Activated T-helper 17 cell treated with anti-CD3 and anti-CD28 coated beads, Interleukin-2, amount 50 U/mL, for 72 hours (primary cell): ENCODE results near the gene SMIM38. TPM values are rescaled to one million over a fixed set of nuclear protein-coding genes. Genes with fewer than 3 reads are reported as not detected.
"Not testable (repeated sequence)": the region's sequence is repeated elsewhere in the genome, so short reads cannot be mapped to it uniquely, and the experiment has no call there.

Experiments used
- ATAC-seq: fragments of 150-1000 bp; cut with Tn5 transposase; replicated peaks from 2 replicates; pipeline ENCODE4 v1.10.0; 2021; ENCODE audit warnings: mild to moderate bottlenecking, moderate library complexity
- H3K27ac Mint-ChIP-seq: one replicate; pipeline ENCODE4 v1.8.0; 2022; ENCODE audit warnings: mixed read lengths
- H3K27me3 Mint-ChIP-seq: one replicate; pipeline ENCODE4 v1.8.0; 2022; ENCODE audit warnings: mixed read lengths
- H3K36me3 Mint-ChIP-seq: one replicate; pipeline ENCODE4 v1.8.0; 2022; ENCODE audit warnings: low read depth, mild to moderate bottlenecking, mixed read lengths
- H3K4me1 Mint-ChIP-seq: one replicate; pipeline ENCODE4 v1.8.0; 2022; ENCODE audit warnings: mixed read lengths
- H3K4me3 Mint-ChIP-seq: one replicate; pipeline ENCODE4 v1.8.0; 2022; ENCODE audit warnings: mild to moderate bottlenecking, mixed read lengths
- H3K9me3 Mint-ChIP-seq: one replicate; pipeline ENCODE4 v1.8.0; 2022; ENCODE audit warnings: mixed read lengths
- total RNA-seq, 2 donors: library from RNA; stranded (reverse); gene quantifications; one replicate each; pipeline ENCODE4 v1.2.3, GENCODE V29; 2022

The SMIM38 gene
- total RNA-seq, 2 donors from 2014 or later = 0.26 to 4.7 TPM

GRCh38 chr11:69127884-69128283, 27.9 kb upstream of the SMIM38 start:
- H3K27ac Mint-ChIP-seq = no peak overlapping the region
- no peak overlapping the region for H3K4me3 Mint-ChIP-seq
- no peak for ATAC-seq
- no peaks in the 10 kb centered on the region for H3K27me3 Mint-ChIP-seq
- peaks cover 4% of the 10 kb centered on the region for H3K9me3 Mint-ChIP-seq
- H3K36me3 Mint-ChIP-seq = no peaks in the 10 kb centered on the region
- peaks cover 8% of the 10 kb centered on the region for H3K4me1 Mint-ChIP-seq

DNA sequence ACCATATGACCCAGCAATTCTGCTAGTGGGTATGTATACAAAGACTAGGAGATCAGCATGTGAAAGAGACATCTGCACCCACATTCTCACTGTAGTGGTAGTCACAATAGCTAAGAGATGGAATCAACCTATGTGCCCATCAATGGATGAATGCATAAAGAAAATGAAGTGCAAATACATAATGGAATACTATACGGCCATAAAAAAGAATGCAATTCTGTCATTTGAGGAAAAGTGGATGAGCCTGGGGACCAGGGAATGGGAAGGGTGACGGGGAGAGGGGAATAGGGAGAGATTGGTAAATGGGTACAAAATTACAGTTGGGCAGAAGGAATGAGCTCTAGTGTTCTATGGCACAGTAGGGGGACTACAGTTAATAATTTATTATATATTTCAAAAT, 26.7 kb upstream of the SMIM38 start:
- Mint-ChIP-seq H3K9me3 (peaks cover 8% of the 10 kb centered on the region), H3K27me3 (no peaks in the 10 kb centered on the region), H3K4me1 (peaks cover 8% of the 10 kb centered on the region), H3K4me3 (no peak overlapping the region), H3K27ac (no peak overlapping the region), H3K36me3 (no peaks in the 10 kb centered on the region)
- ATAC-seq = no peak

- H3K27ac Mint-ChIP-seq = no peak overlapping the region
- peaks cover 8% of the 10 kb centered on the region for H3K9me3 Mint-ChIP-seq
- H3K4me3 Mint-ChIP-seq = no peak overlapping the region
- peaks cover 5% of the 10 kb centered on the region for H3K4me1 Mint-ChIP-seq
- ATAC-seq = no peak
- no peaks in the 10 kb centered on the region for H3K27me3 Mint-ChIP-seq
- H3K36me3 Mint-ChIP-seq = no peaks in the 10 kb centered on the region
These were observed 26.1 kb upstream of the SMIM38 start for GRCh38 chr11:69129647-69130046.

- ATAC-seq = no peak
- Mint-ChIP-seq H3K4me1 (peaks cover 5% of the 10 kb centered on the region), H3K9me3 (peaks cover 8% of the 10 kb centered on the region), H3K27ac (no peak overlapping the region), H3K4me3 (no peak overlapping the region), H3K36me3 (no peaks in the 10 kb centered on the region), H3K27me3 (no peaks in the 10 kb centered on the region)
These were observed 25.1 kb upstream of the SMIM38 start for GRCh38 chr11:69130654-69131053.

DNA sequence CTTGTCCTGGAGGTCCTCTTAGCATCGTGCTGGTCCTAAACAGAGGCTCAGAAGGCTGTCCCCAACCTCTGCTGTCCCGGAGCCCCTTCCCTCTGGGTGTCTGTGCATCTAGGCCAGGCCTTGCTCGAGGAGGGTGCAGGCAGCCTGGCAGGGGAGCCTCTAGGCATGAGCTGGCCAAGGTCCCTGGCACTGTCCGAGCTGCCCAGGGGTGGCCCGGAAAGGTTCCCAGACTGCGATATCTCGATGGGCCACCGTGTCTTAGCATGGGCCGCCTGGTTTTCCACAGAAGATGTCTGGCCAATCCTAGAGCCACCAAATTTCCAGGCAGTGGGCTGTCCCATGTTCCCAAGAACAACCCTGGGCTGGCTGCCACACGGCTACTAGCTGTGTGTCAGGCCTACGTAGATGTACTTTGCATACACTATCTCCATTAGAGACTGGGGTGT, 24.6 kb upstream of the SMIM38 start:
- H3K36me3 Mint-ChIP-seq = no peaks in the 10 kb centered on the region
- peaks cover 8% of the 10 kb centered on the region for H3K4me1 Mint-ChIP-seq
- H3K9me3 Mint-ChIP-seq = peaks cover 8% of the 10 kb centered on the region
- H3K27me3 Mint-ChIP-seq = no peaks in the 10 kb centered on the region
- ATAC-seq = no peak
- H3K27ac Mint-ChIP-seq = no peak overlapping the region
- H3K4me3 Mint-ChIP-seq = no peak overlapping the region

DNA sequence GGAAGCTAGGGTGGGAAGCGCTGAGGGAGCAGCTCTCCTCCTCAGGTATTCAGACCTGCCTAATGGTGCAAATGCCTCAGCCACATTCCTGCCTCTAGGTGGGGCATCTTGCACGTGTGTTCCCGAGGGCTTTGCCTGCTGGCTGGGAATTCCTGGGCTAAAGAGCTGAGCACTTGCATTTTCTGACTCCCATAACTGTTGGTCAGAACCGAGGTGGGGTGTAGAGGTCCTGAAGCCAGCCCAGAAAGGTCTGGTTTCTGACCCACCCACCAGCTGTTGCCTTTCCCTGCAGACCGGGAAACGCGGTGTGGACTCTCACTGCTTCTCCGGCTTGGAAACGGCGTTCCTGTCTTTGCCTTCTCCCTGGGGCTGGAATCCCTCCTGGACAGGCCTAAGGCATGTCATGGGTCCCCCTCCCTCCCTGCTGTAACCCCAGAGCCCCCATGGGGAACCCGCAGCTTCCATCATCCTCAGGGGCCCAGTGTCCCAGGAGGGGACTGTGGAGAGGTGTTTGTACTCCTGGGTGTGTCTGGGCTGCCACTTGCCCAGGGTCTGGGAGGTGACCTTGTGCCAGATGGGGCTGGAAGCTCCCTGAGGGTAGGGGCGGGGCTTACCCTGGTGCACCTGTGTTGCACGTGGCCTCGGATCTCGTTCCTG, 24.0 kb upstream of the SMIM38 start:
- no peaks in the 10 kb centered on the region for H3K27me3 Mint-ChIP-seq
- no peak overlapping the region for H3K4me3 Mint-ChIP-seq
- peaks cover 8% of the 10 kb centered on the region for H3K9me3 Mint-ChIP-seq
- no peaks in the 10 kb centered on the region for H3K36me3 Mint-ChIP-seq
- peaks cover 11% of the 10 kb centered on the region for H3K4me1 Mint-ChIP-seq
- no peak for ATAC-seq
- no peak overlapping the region for H3K27ac Mint-ChIP-seq

- ATAC-seq = no peak
- Mint-ChIP-seq H3K4me3 (no peak overlapping the region), H3K4me1 (peaks cover 11% of the 10 kb centered on the region), H3K27ac (no peak overlapping the region), H3K9me3 (peaks cover 8% of the 10 kb centered on the region), H3K36me3 (no peaks in the 10 kb centered on the region), H3K27me3 (no peaks in the 10 kb centered on the region)
These were observed 23.4 kb upstream of the SMIM38 start for GRCh38 chr11:69132301-69132670.

DNA sequence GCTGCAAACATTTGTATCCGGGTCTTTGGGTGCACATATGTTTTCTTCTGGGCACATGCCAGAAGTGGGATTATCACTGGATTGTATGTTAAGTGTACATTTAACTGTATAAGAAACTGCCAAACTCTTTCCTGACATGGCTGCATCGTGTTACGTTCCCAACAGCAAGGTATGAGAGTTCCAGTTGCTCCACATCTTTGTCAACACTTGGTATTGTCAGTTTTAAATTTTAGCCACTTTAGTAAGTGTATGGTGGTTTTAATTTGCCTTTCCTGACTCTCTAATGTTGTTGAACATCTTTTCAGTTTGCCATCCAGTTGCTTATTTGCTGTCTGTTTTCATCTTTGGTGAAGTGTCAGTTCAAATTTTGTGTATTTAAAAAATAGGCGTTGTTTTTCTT, 22.5 kb upstream of the SMIM38 start:
- Mint-ChIP-seq H3K27ac (no peak overlapping the region), H3K36me3 (no peaks in the 10 kb centered on the region), H3K27me3 (no peaks in the 10 kb centered on the region), H3K4me3 (no peak overlapping the region), H3K9me3 (peaks cover 8% of the 10 kb centered on the region), H3K4me1 (peaks cover 11% of the 10 kb centered on the region)
- no peak for ATAC-seq

DNA sequence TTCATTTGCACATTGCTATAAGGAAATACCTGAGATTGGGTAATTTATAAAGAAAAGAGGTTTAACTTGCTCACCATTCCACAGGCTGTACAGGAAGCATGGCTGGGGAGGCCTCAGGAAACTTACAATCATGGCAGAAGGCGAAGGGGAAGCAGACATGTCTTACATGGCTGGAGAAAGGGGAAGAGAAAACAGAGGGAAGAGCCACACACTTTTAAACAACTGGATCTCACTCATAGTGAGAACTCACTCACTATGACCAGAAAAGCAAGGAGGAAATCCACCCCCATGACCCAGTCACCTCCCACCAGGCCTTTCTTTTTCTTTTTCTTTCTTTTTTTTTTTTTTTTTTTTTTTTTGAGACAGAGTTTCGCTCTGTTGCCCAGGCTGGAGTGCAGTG, 21.6 kb upstream of the SMIM38 start:
- H3K36me3 Mint-ChIP-seq, H3K27me3 Mint-ChIP-seq, H3K9me3 Mint-ChIP-seq, H3K4me3 Mint-ChIP-seq, H3K27ac Mint-ChIP-seq: not testable (repeated sequence)
- H3K4me1 Mint-ChIP-seq = peaks cover 11% of the 10 kb centered on the region
- peak; percentile 74 for ATAC-seq

DNA sequence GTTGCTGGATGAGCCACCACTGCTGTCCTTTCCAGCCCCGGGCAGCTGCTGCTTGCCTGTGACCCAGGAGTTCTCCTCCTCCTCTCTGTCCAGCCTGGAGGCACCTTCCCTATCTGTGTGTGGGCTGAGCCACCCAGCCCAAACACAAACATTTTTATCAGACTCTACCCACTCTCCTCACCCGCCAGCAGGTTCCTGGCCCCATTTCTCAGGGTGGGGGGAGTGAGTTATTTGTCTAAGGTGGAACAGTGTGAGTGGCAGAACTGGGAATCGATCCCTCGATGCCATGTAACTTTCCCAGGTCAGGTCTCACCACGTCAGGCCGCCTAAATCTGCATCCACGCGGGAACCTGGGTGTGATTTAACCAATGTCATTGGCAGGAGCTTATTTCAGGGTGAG, 20.8 kb upstream of the SMIM38 start:
- Mint-ChIP-seq H3K9me3 (peaks cover 4% of the 10 kb centered on the region), H3K27ac (no peak overlapping the region), H3K4me1 (peaks cover 11% of the 10 kb centered on the region), H3K36me3 (no peaks in the 10 kb centered on the region), H3K27me3 (no peaks in the 10 kb centered on the region), H3K4me3 (no peak overlapping the region)
- ATAC-seq = no peak

GRCh38 chr11:69135420-69136363, 20.0 kb upstream of the SMIM38 start:
- peak; percentile 80 for ATAC-seq
- Mint-ChIP-seq H3K4me3 (peak overlapping the region; percentile 21), H3K27me3 (no peaks in the 10 kb centered on the region), H3K36me3 (no peaks in the 10 kb centered on the region), H3K4me1 (peaks cover 11% of the 10 kb centered on the region), H3K27ac (peak overlapping the region; percentile 63), H3K9me3 (peaks cover 4% of the 10 kb centered on the region)

- ATAC-seq = no peak
- H3K4me3 Mint-ChIP-seq = peak overlapping the region; percentile 21
- peaks cover 11% of the 10 kb centered on the region for H3K4me1 Mint-ChIP-seq
- no peaks in the 10 kb centered on the region for H3K27me3 Mint-ChIP-seq
- H3K36me3 Mint-ChIP-seq = no peaks in the 10 kb centered on the region
- peak overlapping the region; percentile 63 for H3K27ac Mint-ChIP-seq
- H3K9me3 Mint-ChIP-seq = peaks cover 4% of the 10 kb centered on the region
These were observed 19.3 kb upstream of the SMIM38 start for GRCh38 chr11:69136471-69136870.

DNA sequence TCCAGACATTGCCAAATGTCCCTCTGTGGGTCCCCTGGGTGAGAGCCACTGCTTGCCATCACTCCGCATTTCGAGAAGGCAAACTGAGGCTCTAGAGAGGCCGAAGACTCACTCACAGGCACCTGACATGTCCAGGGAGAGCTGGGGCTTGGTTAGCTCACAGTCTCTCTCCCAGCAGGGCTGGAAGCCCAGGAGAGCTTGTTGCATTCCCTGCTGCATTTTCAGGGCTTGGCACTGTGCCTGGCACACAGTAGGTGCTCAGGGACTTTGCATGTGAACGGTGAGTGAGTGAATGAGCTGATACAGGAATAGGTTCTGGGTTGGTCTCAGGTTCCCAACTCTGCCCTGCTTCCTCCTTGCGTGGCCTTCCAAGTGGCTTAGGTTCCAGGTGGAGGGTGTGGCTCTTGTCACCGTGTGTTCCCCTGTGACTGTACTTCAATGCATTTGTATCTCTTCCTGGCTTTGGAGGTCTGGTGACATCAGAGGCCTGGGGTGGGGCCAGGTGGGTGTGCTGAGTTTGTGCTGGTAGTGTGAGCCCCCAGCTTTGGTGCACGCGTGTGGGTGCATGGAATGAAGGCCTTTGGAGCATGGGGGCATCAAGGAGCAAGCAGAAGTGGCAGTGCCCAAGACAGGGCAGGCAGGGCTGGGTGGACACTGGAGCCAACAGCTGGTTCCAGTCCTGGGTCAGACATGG, 18.4 kb upstream of the SMIM38 start:
- H3K4me1 Mint-ChIP-seq = peaks cover 11% of the 10 kb centered on the region
- no peaks in the 10 kb centered on the region for H3K27me3 Mint-ChIP-seq
- no peak overlapping the region for H3K4me3 Mint-ChIP-seq
- peaks cover 4% of the 10 kb centered on the region for H3K9me3 Mint-ChIP-seq
- H3K36me3 Mint-ChIP-seq = no peaks in the 10 kb centered on the region
- ATAC-seq = no peak
- no peak overlapping the region for H3K27ac Mint-ChIP-seq

DNA sequence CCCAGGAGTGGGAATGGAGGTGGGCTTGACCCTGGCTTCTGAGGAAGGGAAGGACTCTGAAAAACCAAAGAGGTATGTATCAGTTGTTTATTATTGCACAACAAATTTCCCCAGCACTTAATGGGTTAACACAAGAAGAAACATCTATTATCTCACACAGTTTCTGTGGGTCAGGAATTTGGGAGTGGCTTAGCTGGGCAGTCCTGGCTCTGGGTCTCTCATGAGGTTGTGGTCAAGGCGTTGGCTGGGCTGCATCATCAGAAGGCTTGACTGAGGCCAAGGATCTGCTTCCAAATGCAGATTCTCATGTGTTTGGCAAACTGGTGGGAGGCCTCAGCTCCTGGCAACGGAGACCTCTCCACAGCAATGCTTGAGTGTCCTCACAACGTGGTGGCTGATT, 17.5 kb upstream of the SMIM38 start:
- no peaks in the 10 kb centered on the region for H3K36me3 Mint-ChIP-seq
- H3K9me3 Mint-ChIP-seq = peaks cover 3% of the 10 kb centered on the region
- ATAC-seq = no peak
- peaks cover 11% of the 10 kb centered on the region for H3K4me1 Mint-ChIP-seq
- H3K4me3 Mint-ChIP-seq = no peak overlapping the region
- H3K27ac Mint-ChIP-seq = no peak overlapping the region
- no peaks in the 10 kb centered on the region for H3K27me3 Mint-ChIP-seq
